KOPT-K1 (cell line): ENCODE results near the gene SF3B2.

Source experiments
- H3K27ac ChIP-seq: fragments of 200-600 bp; sonication (generic); 2 replicates; pipeline ENCODE4 v1.5.1; 2016; ENCODE audit warnings: antibody characterized with exemption, mild to moderate bottlenecking, low read depth, low read length; ENCODE audit not compliant: poor library complexity, severe bottlenecking
- H3K36me3 ChIP-seq: fragments of 200-600 bp; sonication (generic); 2 replicates; pipeline ENCODE4 v1.5.1; 2017; ENCODE audit warnings: antibody characterized with exemption, mild to moderate bottlenecking, low read length, moderate library complexity; ENCODE audit not compliant: insufficient read depth
- H3K9me3 ChIP-seq: fragments of 200-600 bp; sonication (generic); 2 replicates; pipeline ENCODE4 v1.5.1; 2017; ENCODE audit warnings: antibody characterized with exemption, low read length, mild to moderate bottlenecking; ENCODE audit not compliant: insufficient read depth, poor library complexity, severe bottlenecking

Gene SF3B2

GRCh38 chr11:66035653-66036333 lies 16.4 kb upstream of the SF3B2 start:
- Histone ChIP-seq H3K36me3 (no peaks in the 10 kb centered on the region), H3K27ac (no peak overlapping the region), H3K9me3 (no peaks in the 10 kb centered on the region)

DNA sequence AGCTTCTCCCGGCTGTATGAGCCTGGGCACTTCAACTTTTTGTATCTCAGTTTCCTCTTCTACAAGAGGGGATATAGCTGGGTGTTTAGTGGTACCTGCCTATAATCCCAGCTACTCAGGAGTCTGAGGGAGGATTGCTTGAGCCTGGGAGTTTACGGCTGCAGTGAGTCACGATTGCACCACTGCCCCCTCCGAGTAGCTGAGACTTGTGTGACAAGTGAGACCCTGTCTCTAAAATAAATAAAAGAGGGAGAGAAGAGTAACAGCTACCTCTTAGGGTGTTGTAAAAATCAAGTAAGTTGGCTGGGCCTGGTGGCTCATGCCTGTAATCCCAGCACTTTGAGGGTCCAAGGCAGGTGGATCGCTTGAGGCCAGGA lies 15.8 kb upstream of the SF3B2 start:
- H3K9me3 ChIP-seq: no peaks in the 10 kb centered on the region
- no peak overlapping the region for H3K27ac ChIP-seq
- no peaks in the 10 kb centered on the region for H3K36me3 ChIP-seq

DNA sequence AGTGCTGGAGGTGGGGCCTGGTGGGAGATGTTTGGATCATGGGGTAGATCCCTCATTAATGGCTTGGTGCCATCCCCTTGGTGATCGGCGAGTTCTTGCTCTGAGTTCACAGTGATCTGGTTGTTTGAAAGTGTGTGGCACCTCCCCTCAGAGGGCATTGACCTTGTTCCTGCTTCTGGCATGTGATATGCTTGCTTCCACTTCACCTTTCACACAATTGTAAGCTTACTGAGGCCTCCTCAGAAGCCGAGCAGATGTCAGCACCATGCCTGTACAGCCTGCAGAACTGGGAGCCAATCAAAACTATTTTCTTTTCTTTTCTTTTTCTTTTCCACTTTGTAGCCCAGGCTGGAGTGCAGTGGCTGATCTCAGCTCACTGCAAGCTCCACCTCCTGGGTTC lies 14.8 kb upstream of the SF3B2 start:
- Histone ChIP-seq H3K36me3 (no peaks in the 10 kb centered on the region), H3K27ac (no peak overlapping the region), H3K9me3 (no peaks in the 10 kb centered on the region)

GRCh38 chr11:66039765-66040164 lies 12.4 kb upstream of the SF3B2 start:
- no peaks in the 10 kb centered on the region for H3K36me3 ChIP-seq
- no peak overlapping the region for H3K27ac ChIP-seq
- H3K9me3 ChIP-seq: no peaks in the 10 kb centered on the region

DNA sequence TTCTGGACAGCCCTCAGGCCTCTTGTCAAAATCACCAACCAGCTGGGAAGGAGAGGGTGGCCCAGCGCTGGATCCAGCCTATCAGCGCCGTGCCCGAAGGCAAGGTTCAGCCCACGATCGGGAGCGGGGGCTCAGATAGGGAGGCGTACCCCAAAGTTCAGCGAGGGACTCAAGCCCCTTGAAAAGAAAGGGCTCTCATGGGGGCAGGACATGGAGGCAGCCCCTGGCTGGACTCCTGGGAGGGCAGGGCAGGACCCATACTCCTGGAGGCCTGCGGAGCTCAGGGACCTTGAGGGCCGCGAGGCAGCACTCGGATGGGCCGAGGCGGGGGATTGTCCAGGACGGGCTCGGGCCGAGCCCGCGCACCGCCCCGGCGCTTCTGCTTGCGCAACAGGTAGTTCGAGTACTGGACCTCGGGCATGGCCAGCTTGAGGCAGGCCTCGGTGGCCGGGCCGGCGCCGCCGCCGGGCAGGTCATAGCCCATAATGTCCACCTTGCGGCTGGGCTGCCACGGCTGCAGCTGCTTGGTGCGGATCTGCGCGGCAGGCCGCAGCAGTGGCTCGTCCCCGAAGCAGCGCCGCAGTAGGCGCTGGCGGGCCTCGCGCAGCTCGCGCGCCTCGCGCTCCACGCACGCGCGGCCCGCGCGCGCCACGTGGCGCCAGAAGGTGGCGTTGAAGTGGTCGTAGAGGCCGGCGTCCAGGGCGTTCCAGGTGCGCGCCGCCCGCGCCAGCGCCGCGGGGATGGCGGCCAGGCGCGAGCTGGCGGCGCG lies 9.8 kb upstream of the SF3B2 start:
- Histone ChIP-seq H3K36me3 (no peaks in the 10 kb centered on the region), H3K27ac (no peak overlapping the region), H3K9me3 (no peaks in the 10 kb centered on the region)

GRCh38 chr11:66042996-66043906 lies 8.9 kb upstream of the SF3B2 start:
- no peaks in the 10 kb centered on the region for H3K9me3 ChIP-seq
- H3K36me3 ChIP-seq: no peaks in the 10 kb centered on the region
- no peak overlapping the region for H3K27ac ChIP-seq

- Histone ChIP-seq H3K9me3 (no peaks in the 10 kb centered on the region), H3K27ac (no peak overlapping the region)
These were observed 7.4 kb upstream of the SF3B2 start for GRCh38 chr11:66044757-66045156.

DNA sequence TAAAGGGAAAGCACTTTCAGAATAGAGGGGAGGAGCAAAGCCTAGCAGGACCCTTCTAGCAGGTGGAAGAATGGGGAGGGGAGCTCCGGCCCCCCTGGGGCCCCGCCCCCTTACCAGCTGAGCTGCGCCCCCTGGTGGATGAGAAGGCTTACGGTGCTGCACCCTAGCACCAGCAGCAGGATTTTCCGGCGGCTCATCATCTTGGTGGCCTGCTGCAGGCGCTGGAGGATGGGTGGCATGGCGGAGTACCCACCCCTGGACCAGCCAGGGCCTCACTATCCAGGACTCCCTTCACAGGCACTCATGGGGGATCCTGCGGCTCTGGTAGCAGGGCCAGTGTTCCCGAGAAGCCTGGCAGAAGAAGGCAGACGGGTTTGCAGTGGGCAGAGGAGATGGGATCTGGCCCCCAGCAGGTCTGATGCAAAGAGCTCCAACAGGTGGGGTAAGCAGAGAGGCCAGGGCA lies 7.0 kb upstream of the SF3B2 start:
- Histone ChIP-seq H3K27ac (no peak overlapping the region), H3K9me3 (no peaks in the 10 kb centered on the region), H3K36me3 (no peaks in the 10 kb centered on the region)

More at GRCh38 chr11:66044757-66045156, 7.4 kb upstream of the SF3B2 start:
- no peaks in the 10 kb centered on the region for H3K36me3 ChIP-seq

DNA sequence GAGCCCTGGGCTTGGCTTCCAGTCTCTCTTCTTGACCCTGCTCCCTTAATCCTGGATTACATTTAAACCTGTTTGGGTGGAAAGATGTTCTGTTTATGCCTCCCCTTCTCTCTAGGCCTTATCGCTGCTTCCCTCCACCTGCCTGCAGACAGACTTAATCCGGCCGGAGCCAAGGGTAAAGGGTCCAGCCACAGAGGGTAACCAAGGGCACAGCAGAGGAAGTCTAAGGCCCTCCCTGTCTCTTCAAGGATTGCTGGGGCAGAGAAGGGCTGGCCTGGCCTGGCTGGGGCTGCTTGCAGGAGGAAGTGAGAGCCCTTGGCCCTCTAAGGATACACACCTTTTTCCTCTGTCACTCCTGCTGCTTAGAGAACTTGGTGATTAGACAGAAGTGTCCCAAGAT lies 5.3 kb upstream of the SF3B2 start:
- Histone ChIP-seq H3K27ac (no peak overlapping the region), H3K36me3 (no peaks in the 10 kb centered on the region), H3K9me3 (no peaks in the 10 kb centered on the region)

DNA sequence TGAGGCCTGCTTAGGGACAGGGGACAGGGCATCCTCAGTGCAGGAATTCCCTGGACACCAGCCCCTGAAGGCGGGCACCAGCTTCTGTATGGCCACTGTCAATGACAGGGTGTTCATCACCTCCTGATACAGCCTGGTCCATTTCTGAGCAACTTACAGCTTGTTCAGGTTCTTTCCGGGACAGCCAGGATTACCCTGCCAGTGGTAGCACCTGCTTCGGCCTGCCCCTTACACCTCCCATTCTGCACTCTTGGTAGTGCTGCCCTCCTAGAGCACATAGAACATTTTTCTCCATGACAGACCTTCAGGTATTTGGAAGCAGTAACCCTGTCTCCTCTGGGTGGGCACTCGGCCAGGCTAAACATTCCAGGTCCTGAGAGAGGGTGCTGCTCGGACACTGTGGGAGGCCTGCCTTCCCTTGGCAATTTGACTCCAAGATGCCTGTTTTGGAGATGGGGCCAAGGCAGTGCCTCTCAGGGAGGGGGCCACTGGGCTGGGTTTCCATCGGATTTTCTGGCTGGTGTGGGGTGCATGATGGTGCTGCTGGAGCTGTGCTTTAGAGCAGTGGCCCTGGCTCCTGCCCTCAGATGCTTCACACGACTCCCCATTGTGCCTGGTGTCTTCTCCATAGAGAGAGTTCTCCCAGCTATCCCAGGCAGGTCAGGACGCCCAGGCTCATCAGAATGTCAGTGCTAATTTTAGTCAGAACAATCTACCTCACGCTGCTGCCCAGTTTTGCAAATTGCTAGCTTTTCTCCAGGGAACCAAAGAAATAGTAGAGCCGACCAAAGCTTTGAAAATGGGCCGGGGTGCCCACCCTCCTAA lies 4.4 kb upstream of the SF3B2 start:
- Histone ChIP-seq H3K9me3 (no peaks in the 10 kb centered on the region), H3K36me3 (no peaks in the 10 kb centered on the region), H3K27ac (no peak overlapping the region)

DNA sequence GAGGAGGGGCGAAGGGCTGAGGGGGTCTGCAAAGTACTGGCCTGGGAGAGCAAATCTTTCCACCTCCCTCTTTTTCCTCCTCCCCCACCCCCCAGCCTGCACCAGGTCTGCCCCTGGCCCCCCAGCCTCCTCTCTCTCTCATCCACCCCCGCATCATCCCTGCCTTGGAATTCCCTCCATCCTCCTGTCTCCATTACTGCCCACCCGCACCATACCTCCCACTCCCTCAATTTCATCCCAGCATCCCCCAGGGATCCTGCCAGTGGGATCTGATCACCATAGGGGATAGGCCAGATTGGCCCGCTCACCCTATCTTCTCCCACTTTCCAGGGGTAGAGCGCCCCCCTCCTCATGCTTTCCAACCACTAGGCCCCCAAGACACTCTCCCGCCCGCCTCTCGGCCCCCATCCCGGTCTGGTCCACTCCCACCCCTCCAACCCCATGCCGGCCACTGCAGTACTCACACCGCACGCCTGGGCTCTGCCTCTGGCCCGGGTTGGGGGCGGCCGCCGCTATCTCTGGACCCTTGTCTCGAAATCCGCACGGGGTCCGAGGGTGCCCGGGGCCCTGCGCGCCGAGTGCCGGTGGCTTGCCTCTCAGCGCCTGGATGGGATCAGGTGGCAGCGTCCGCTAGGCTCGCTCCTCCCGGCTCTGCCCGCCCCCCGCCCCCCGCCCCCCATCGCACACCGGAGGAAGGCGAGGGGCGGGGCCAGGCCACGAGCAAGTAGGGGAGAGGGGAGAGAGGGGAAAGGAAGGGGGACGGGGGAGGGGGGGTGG lies 3.4 kb upstream of the SF3B2 start, which contains the start of gene GAL3ST3:
Gene GAL3ST3 (minus strand): TSS at position 615 of the 777 bp plus-strand sequence. CDS start 3,746 bp downstream, outside the sequence.
- H3K9me3 ChIP-seq: no peaks in the 10 kb centered on the region
- H3K27ac ChIP-seq: no peak within 1 kb of the TSS
- peaks cover 6% of the 10 kb centered on the region; the same call in 1 of the 2 replicates for H3K36me3 ChIP-seq

- Histone ChIP-seq H3K9me3 (no peaks in the 10 kb centered on the region), H3K36me3 (peaks cover 25% of the 10 kb centered on the region), H3K27ac (peak overlapping the region; percentile 86)
These were observed 1.5 kb upstream of the SF3B2 start for GRCh38 chr11:66050581-66051231.

DNA sequence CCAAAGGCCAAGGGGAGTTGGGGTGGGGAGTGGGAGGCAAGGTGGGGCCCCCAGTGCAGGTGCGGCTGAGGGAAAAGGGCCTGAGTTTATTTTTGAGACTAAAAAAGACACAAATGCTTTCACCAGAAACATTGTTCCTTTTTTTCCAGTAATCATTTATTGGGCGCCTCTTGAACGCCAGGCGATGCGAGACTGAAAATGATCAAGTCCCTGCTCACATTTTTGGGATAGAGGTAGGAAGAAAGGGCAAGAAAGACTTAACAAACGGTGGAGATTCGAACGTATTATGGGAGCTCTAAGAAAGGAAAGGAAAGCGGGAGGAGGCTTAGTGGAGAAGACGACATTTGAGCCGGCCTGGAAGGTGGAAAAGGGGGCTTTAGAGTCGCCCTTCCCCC lies 796 bp upstream of the SF3B2 start:
- Histone ChIP-seq H3K36me3 (peaks cover 32% of the 10 kb centered on the region), H3K9me3 (no peaks in the 10 kb centered on the region), H3K27ac (peak overlapping the region; percentile 86)
